Psoas muscle (tissue), 8 donors: ENCODE measurements around the gene TMEM9. TPM values are rescaled to one million over a fixed set of nuclear protein-coding genes. Genes with fewer than 3 reads are reported as not detected.

Experiments
- ATAC-seq, 4 donors: fragments of 200-7000 bp; cut with Tn5 transposase; one replicate each; pipeline ENCODE4 v1.9.1; 2020; ENCODE audit warnings: moderate library complexity in 3 of 4, mild to moderate bottlenecking in 2 of 4
- DNase-seq, 2 donors: peaks; one replicate each; pipeline ENCODE4 v3.0.0-alpha.2; 2020
- H3K27ac ChIP-seq: fragments of 200-600 bp; one replicate; pipeline ENCODE4 v1.8.0; 2022
- H3K27me3 ChIP-seq, 3 donors: fragments of 200-600 bp in 1 of 3; one replicate each; pipeline versions ENCODE4 v1.6.1 to v1.8.0; 2013 to 2022; ENCODE audit warnings: low read length in 2 of 3, mild to moderate bottlenecking in 2 of 3, moderate library complexity in 1 of 3; ENCODE audit not compliant: insufficient read depth in 3 of 3
- H3K36me3 ChIP-seq, 2 donors: fragments of 200-600 bp in 1 of 2; one replicate each; pipeline versions ENCODE4 v1.6.1 to v1.8.0; 2013 to 2022; ENCODE audit warnings: low read depth in 1 of 2, mild to moderate bottlenecking in 1 of 2, moderate library complexity in 1 of 2; ENCODE audit not compliant: insufficient read depth in 1 of 2
- H3K4me1 ChIP-seq: fragments of 200-600 bp; one replicate; pipeline ENCODE4 v1.8.0; 2022
- H3K4me3 ChIP-seq: fragments of 200-600 bp; one replicate; pipeline ENCODE4 v1.8.0; 2022; ENCODE audit warnings: mild to moderate bottlenecking
- H3K9me3 ChIP-seq: fragments of 200-600 bp; one replicate; pipeline ENCODE4 v1.8.0; 2022
- WGBS, 3 donors: extraction: QIAGEN DNeasy Blood & Tissue Kit; methylation state at CpG; one replicate each; pipeline versions ENCODE4 v1.1.6 to v1.1.7; 2013; 5-methylcytosine and 5-hydroxymethylcytosine counted together
- intact Hi-C, 2 donors: fragments of 100-400 bp; cut with DNase I; formaldehyde crosslinking; loops; one replicate each; pipeline versions ENCODE4 v1.11.0 to v1.14.2; 2022
- polyA plus RNA-seq, 3 donors: library from polyadenylated mRNA; stranded (reverse); fragments of 200-250 nt; gene quantifications; one replicate each; pipeline ENCODE4 v1.2.3, GENCODE V29; 2013
- total RNA-seq, 4 donors: library from RNA; stranded (reverse); fragmentation: NEBNext Ultra II Directional in 2 of 4; extraction: Animal tissue kit (Norgen Biotek cat#: 25700) in 2 of 4; gene quantifications; one replicate each; pipeline versions ENCODE4 v1.2.1 to v1.2.4, GENCODE V29; 2021 to 2023
- TF ChIP-seq, protein P1 (sequence below): fragments of 200-600 bp; IDR thresholded peaks from one replicate; pipeline ENCODE4 v1.8.0; 2022; ENCODE audit warnings: antibody characterized with exemption
- donor health status: healthy with polysubstance abuse.
- donor health status: DM: no; HTN: no; CAD: no; lungs with moderate emphysema.
- donor health status: Bipolar disorder and iron deficiency.
- donor health status: healthy.
- donor health status: DM: yes; HTN: yes; CAD: no.
- donor health status: DM: no; HTN: no; CAD: no.
- donor health status: DM: no; HTN: no; CAD: no.
- donor health status: DM: yes; HTN: yes; CAD: no.

The TMEM9 gene
- total and polyA plus RNA-seq, 7 donors: 7.2 to 46.3 (median 23.4) TPM

DNA sequence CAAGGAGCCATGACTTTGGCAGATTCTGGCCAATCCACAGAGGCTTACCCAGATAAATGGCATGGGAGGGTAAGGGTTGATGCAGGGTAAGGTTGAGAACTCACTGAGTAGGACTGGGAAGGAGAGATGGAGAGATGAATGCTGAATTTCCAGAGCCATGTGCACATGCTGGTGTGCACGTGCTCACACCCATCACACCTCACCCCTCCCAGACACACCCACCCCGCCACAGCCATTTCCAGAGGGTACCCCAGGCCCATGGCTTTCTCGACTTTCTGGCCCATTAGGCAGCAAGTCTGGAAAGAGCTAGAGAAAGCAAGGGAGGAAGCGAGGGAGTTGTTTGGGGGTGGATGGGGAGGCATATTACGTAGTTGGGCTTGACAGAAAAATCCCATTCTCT lies 43.7 kb downstream of the TMEM9 start:
- Histone ChIP-seq H3K4me1 (peaks cover 49% of the 10 kb centered on the region), H3K36me3 (peaks cover 0 to 6% of the 10 kb centered on the region in 2 donors), H3K9me3 (no peaks in the 10 kb centered on the region), H3K27ac (peak overlapping the region; percentile 95), H3K4me3 (peak overlapping the region; percentile 69), H3K27me3 (no peaks in the 10 kb centered on the region)
- no peak for DNase-seq
- intact Hi-C loops: no loop called here
- ATAC-seq: no peak
- TF ChIP-seq, protein P1, sequence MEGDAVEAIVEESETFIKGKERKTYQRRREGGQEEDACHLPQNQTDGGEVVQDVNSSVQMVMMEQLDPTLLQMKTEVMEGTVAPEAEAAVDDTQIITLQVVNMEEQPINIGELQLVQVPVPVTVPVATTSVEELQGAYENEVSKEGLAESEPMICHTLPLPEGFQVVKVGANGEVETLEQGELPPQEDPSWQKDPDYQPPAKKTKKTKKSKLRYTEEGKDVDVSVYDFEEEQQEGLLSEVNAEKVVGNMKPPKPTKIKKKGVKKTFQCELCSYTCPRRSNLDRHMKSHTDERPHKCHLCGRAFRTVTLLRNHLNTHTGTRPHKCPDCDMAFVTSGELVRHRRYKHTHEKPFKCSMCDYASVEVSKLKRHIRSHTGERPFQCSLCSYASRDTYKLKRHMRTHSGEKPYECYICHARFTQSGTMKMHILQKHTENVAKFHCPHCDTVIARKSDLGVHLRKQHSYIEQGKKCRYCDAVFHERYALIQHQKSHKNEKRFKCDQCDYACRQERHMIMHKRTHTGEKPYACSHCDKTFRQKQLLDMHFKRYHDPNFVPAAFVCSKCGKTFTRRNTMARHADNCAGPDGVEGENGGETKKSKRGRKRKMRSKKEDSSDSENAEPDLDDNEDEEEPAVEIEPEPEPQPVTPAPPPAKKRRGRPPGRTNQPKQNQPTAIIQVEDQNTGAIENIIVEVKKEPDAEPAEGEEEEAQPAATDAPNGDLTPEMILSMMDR: no peak
- WGBS, 3 donors: 36 to 58% (median 42%) methylated on average over 5 of the region's 5 CpGs

DNA sequence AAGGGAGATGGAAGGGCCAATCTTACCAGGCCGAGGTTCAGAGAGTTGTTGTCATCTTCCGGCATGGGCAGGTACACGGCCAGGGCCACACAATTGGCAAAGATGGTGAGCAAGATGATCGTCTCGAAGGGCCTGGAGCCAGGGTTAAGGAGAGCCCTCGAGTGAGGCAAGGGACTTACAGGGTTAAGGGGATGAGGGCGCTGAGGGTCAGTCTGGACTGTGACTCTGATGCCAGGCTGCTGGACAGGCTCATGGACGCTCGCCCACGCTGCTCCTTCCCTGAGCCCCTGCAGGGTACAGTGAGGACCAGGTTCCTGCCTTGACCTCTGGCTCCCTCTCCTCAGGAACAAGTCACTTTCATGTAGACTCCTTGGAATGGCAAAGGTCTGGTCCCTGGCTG lies 44.1 kb downstream of the TMEM9 start:
- H3K9me3 ChIP-seq: no peaks in the 10 kb centered on the region
- H3K27ac ChIP-seq: peak overlapping the region; percentile 95
- intact Hi-C loops: no loop called here
- DNase-seq: no peak
- H3K4me1 ChIP-seq: peaks cover 54% of the 10 kb centered on the region
- no peaks in the 10 kb centered on the region for H3K27me3 ChIP-seq
- H3K4me3 ChIP-seq: peak overlapping the region; percentile 69
- ATAC-seq: no peak
- H3K36me3 ChIP-seq: peaks cover 0 to 6% of the 10 kb centered on the region in 2 donors
- 25 to 52% (median 37%) methylated on average over 10 of the region's 10 CpGs for WGBS, 3 donors
- TF ChIP-seq, protein P1: no peak

DNA sequence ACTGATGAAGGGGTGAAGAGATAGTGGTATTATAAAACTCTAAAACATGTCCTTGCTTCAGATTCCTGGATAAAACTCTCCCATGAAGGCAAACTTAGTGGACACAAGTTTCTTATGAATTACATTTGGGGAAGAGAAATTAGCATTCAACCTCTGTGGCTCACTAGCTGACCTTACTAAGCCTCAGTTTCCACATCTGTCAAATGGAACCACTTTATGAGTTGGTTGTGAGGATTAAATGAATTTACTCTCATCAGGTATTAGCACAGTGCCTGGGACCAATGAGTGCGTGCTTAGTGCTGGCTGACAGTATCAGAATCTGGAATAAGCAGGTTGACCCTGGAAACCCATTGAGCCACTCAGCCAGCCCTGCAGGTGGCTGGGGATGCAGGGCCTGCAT lies 44.6 kb downstream of the TMEM9 start:
- H3K27me3 ChIP-seq: no peaks in the 10 kb centered on the region
- H3K4me1 ChIP-seq: peaks cover 58% of the 10 kb centered on the region
- WGBS, 3 donors: 44 to 68% (median 44%) methylated on average over 1 of the region's 1 CpG
- peak overlapping the region; percentile 95 for H3K27ac ChIP-seq
- H3K4me3 ChIP-seq: peak overlapping the region; percentile 69
- DNase-seq (no peak), ATAC-seq (no peak)
- H3K9me3 ChIP-seq: no peaks in the 10 kb centered on the region
- H3K36me3 ChIP-seq: peaks cover 0 to 6% of the 10 kb centered on the region in 2 donors
- TF ChIP-seq, protein P1: no peak
- intact Hi-C loops: no loop called here

DNA sequence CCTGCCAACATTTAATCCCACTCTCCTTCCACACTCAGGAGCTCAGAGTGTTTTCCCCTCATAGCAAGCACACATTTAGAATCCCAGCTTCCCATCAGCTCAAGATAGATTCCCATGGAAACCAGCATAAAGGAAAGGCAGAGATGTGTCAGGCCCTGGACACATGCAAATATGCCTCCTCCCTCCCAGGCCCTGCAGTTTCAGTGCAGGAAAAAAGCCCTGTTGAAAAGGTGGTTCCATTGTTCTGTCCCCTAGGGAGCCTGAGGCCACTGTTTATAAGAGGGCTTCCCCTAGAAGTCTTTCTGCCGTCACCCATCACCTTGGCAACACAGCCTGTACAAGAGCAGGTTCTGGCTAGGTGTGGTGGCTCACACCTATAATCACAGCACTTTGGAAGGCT lies 45.7 kb downstream of the TMEM9 start:
- peaks cover 65% of the 10 kb centered on the region for H3K4me1 ChIP-seq
- H3K27ac ChIP-seq: peak overlapping the region; percentile 95
- intact Hi-C loops: no loop called here

More for the DNA sequence above, 45.7 kb downstream of the TMEM9 start:
- no peaks in the 10 kb centered on the region for H3K9me3 ChIP-seq
- DNase-seq (peak in 1 of 2 donors; percentile 11), ATAC-seq (no peak)
- H3K27me3 ChIP-seq: no peaks in the 10 kb centered on the region
- TF ChIP-seq, protein P1: no peak
- H3K4me3 ChIP-seq: peak overlapping the region; percentile 69
- H3K36me3 ChIP-seq: peaks cover 0 to 6% of the 10 kb centered on the region in 2 donors
- WGBS, 3 donors: 19 to 43% (median 32%) methylated on average over 1 of the region's 1 CpG
